ENCODE data around the gene VAPB.

VAPB gene

GRCh38 chr20:58378704-58379103 lies 10.3 kb upstream of the VAPB start:
- no peak for DNase-seq (ENCODE audit: low read depth)

- no peak for DNase-seq (ENCODE audit: low read depth)
These were observed 7.4 kb upstream of the VAPB start for GRCh38 chr20:58381627-58382026.

- DNase-seq (ENCODE audit: low read depth), result no peak
These were observed 6.9 kb upstream of the VAPB start for GRCh38 chr20:58382096-58382495.

- DNase-seq (ENCODE audit: low read depth), result no peak
These were observed 4.2 kb upstream of the VAPB start for GRCh38 chr20:58384821-58385220.

- DNase-seq (ENCODE audit: low read depth), result no peak
These were observed 914 bp upstream of the VAPB start for GRCh38 chr20:58388028-58388601.

- no peak for DNase-seq (ENCODE audit: low read depth)
These were observed 417 bp downstream of the VAPB start for GRCh38 chr20:58389324-58389967.

GRCh38 chr20:58389968-58390658 lies 1.1 kb downstream of the VAPB start:
- DNase-seq (ENCODE audit: low read depth), result no peak

- no peak for DNase-seq (ENCODE audit: low read depth)
These were observed 1.6 kb downstream of the VAPB start for GRCh38 chr20:58390659-58391035.

- no peak for DNase-seq (ENCODE audit: low read depth)
These were observed 3.3 kb downstream of the VAPB start for GRCh38 chr20:58392286-58392685.

GRCh38 chr20:58393299-58393698 lies 4.3 kb downstream of the VAPB start:
- DNase-seq (ENCODE audit: low read depth), result no peak

- no peak for DNase-seq (ENCODE audit: low read depth)
These were observed 5.8 kb downstream of the VAPB start for GRCh38 chr20:58394801-58395200.

- DNase-seq (ENCODE audit: low read depth), result no peak
These were observed 6.6 kb downstream of the VAPB start for GRCh38 chr20:58395604-58396003.

GRCh38 chr20:58397429-58397828 lies 8.4 kb downstream of the VAPB start:
- no peak for DNase-seq (ENCODE audit: low read depth)

GRCh38 chr20:58398254-58398653 lies 9.2 kb downstream of the VAPB start:
- no peak for DNase-seq (ENCODE audit: low read depth)

GRCh38 chr20:58399926-58400325 lies 10.9 kb downstream of the VAPB start:
- DNase-seq (ENCODE audit: low read depth), result no peak

GRCh38 chr20:58401162-58401561 lies 12.1 kb downstream of the VAPB start:
- no peak for DNase-seq (ENCODE audit: low read depth)

GRCh38 chr20:58402305-58402704 lies 13.3 kb downstream of the VAPB start:
- DNase-seq (ENCODE audit: low read depth), result no peak

GRCh38 chr20:58402827-58403226 lies 13.8 kb downstream of the VAPB start:
- DNase-seq (ENCODE audit: low read depth), result no peak

GRCh38 chr20:58403272-58403671 lies 14.2 kb downstream of the VAPB start:
- no peak for DNase-seq (ENCODE audit: low read depth)

- DNase-seq (ENCODE audit: low read depth), result no peak
These were observed 16.7 kb downstream of the VAPB start for GRCh38 chr20:58405504-58406291.

GRCh38 chr20:58406422-58407001 lies 17.5 kb downstream of the VAPB start:
- DNase-seq (ENCODE audit: low read depth), result no peak

GRCh38 chr20:58407201-58407873 lies 18.3 kb downstream of the VAPB start:
- DNase-seq (ENCODE audit: low read depth), result no peak

All from activated gamma-delta T cell treated with anti-CD3 and anti-CD28 coated beads, Interleukin-2, amount 50 U/mL, for 16 hours (primary cell).